ENCODE measurements around the gene UNK. TPM values are rescaled to one million over a fixed set of nuclear protein-coding genes. Genes with fewer than 3 reads are reported as not detected.

The UNK gene
- total RNA-seq, 4 donors from 2014 or later = 26.5 to 42.5 (median 31.9) TPM

- no peak for TF ChIP-seq POLR2A (IDR thresholded peaks at IDR 0.05)
- TF ChIP-seq, protein P1, sequence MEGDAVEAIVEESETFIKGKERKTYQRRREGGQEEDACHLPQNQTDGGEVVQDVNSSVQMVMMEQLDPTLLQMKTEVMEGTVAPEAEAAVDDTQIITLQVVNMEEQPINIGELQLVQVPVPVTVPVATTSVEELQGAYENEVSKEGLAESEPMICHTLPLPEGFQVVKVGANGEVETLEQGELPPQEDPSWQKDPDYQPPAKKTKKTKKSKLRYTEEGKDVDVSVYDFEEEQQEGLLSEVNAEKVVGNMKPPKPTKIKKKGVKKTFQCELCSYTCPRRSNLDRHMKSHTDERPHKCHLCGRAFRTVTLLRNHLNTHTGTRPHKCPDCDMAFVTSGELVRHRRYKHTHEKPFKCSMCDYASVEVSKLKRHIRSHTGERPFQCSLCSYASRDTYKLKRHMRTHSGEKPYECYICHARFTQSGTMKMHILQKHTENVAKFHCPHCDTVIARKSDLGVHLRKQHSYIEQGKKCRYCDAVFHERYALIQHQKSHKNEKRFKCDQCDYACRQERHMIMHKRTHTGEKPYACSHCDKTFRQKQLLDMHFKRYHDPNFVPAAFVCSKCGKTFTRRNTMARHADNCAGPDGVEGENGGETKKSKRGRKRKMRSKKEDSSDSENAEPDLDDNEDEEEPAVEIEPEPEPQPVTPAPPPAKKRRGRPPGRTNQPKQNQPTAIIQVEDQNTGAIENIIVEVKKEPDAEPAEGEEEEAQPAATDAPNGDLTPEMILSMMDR (IDR thresholded peaks at IDR 0.05) = no peak
- intact Hi-C loops (cut with DNase I; ENCODE audit: low total_unique reads) = no loop called here
- no peak for DNase-seq (ENCODE audit: low spot score in 2 of 2)
- 59 to 70% methylated on average over 11 to 13 of the region's 16 CpGs for WGBS, 2 donors
- H3K4me3 ChIP-seq (ENCODE audit: low read depth, poor library complexity, severe bottlenecking) = no peak overlapping the region
These were observed 20.8 kb upstream of the UNK start for GRCh38 chr17:75763613-75764416.

GRCh38 chr17:75764417-75764710, 20.2 kb upstream of the UNK start:
- intact Hi-C loops (cut with DNase I; ENCODE audit: low total_unique reads) = no loop called here
- TF ChIP-seq, protein P1 (IDR thresholded peaks at IDR 0.05) = no peak
- TF ChIP-seq POLR2A (IDR thresholded peaks at IDR 0.05) = no peak
- 11 to 20% methylated on average over 13 to 14 of the region's 14 CpGs for WGBS, 2 donors
- no peak for DNase-seq (ENCODE audit: low spot score in 2 of 2)
- H3K4me3 ChIP-seq (ENCODE audit: low read depth, poor library complexity, severe bottlenecking) = peak overlapping the region; percentile 53

DNA sequence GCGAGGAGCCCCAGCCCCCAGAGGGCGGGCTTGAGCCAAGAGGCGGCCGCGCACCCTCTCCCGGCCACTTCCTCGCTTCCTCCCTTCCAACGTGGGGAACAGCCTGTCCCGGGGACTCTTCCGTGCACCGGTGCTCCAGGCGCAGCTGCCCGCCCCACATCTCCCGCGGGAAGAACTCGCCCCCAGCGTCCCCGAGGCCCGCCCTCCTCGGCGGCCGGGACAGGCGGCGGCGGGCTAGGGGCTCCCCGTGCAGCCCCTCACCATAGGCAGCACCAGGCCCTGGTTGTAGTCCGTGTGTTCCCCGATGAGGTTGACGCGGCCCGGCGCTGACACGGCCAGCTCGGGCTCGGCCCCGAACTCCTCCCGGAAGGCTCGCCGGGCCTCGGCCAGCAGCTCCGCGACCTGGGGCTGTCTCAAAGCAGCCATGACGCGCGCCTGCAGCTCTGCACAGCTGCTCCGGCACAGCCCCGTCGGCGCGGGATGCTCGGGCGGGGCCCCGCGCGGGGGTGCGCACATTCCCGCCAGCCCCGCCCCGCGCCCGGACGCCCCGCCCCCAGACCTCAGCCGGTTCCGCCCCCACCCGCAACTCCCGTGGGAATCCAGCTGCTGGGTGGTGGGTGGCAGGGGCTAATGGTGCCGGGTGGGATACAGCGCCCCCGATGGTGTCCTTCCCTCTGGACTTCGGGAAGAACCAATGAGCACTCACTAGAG, 19.7 kb upstream of the UNK start, which contains the start of gene GALK1:
Gene GALK1, minus strand, starts transcription at position 482 of the 711 bp plus-strand sequence. Its CDS starts 56 bp downstream, at position 426.
- intact Hi-C loops (cut with DNase I; ENCODE audit: low total_unique reads) = no loop called here
- H3K4me3 ChIP-seq (ENCODE audit: low read depth, poor library complexity, severe bottlenecking) = peak within 1 kb of the TSS; percentile 53
- peak in 1 of 2 donors; percentile 95 for DNase-seq (ENCODE audit: low spot score in 2 of 2)
- TF ChIP-seq, protein P1 (IDR thresholded peaks at IDR 0.05) = no peak
- WGBS, 2 donors = 0 to 1% methylated on average over 18 to 33 of the region's 71 CpGs

- WGBS, 2 donors = 85 to 98% methylated on average over 4 of the region's 4 CpGs
- intact Hi-C loops (cut with DNase I; ENCODE audit: low total_unique reads) = no loop called here
- no peak for DNase-seq (ENCODE audit: low spot score in 2 of 2)
- H3K4me3 ChIP-seq (ENCODE audit: low read depth, poor library complexity, severe bottlenecking) = no peak overlapping the region
- TF ChIP-seq, protein P1 (IDR thresholded peaks at IDR 0.05) = no peak
- no peak for TF ChIP-seq POLR2A (IDR thresholded peaks at IDR 0.05)
These were observed 18.6 kb upstream of the UNK start for GRCh38 chr17:75765981-75766380.

GRCh38 chr17:75767881-75768280, 16.7 kb upstream of the UNK start:
- H3K4me3 ChIP-seq (ENCODE audit: low read depth, poor library complexity, severe bottlenecking) = no peak overlapping the region
- 88 to 90% methylated on average over 8 of the region's 8 CpGs for WGBS, 2 donors
- TF ChIP-seq POLR2A (IDR thresholded peaks at IDR 0.05) = no peak
- TF ChIP-seq, protein P1 (IDR thresholded peaks at IDR 0.05) = no peak
- DNase-seq (ENCODE audit: low spot score in 2 of 2) = peak in 1 of 2 donors; percentile 73
- intact Hi-C loops (cut with DNase I; ENCODE audit: low total_unique reads) = no loop called here
